ENCODE results near the gene AFAP1L2. TPM values are rescaled to one million over a fixed set of nuclear protein-coding genes. Genes with fewer than 3 reads are reported as not detected.
A peak's percentile ranks its signal among the peaks of the same experiment; 100 is the strongest.

Gene AFAP1L2
- polyA plus RNA-seq, 3 donors, result 0.01 to 0.43 TPM; not detected in 1

DNA sequence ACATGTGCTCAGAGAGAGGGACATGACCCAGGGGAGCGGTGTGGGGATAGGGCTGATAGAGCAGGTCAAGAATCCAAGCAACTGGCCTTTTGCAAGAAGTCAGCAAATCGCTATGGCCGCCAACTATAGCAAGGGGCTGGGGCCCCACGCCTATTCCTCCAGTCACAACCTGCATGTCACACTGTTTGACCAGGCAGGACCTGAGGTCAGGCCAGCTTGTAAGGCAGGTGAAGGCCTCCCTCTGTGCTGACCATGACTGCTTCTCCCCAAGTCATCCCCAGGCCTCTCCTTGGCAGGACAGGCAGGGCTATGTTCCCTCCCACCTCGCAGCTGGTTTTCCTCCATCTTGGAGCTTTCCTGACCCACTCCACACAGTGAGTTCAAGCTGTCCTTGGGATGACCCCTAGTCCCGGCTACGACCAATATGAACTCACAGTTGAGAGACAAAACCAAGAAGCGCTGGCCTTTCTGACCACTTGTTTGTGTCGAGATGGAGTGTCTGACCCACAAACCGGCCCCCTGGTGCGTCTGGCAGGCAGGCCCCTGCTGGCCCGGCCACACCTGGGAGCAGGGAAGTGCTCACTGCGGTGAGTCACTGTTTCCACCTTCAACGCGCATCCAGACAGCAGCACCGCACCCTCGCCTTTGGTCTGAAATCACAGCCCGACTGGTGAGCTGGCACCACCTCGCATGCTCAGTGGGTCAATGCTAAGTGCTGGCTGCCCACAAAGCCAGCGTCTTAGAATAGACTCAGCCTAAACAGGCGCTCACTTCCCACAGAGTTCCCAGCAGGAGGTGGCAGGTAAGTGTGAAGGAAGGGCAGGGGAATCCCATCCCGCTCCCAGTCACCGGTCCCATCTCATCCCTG, 83.8 kb downstream of the AFAP1L2 start:
- H3K27ac Mint-ChIP-seq, result no peak overlapping the region
- H3K79me2 ChIP-seq (ENCODE audit: insufficient read depth, low read length), result no peaks in the 10 kb centered on the region
- no peaks in the 10 kb centered on the region for H3K4me1 Mint-ChIP-seq
- no peaks in the 10 kb centered on the region for H3K27me3 ChIP-seq (ENCODE audit: control insufficient read depth in 2 of 2, insufficient read depth in 2 of 2, low read length in 2 of 2)
- no peaks in the 10 kb centered on the region for H3K36me3 Mint-ChIP-seq
- no peak overlapping the region for H3K4me3 ChIP-seq (replicated peaks in 1 of 3; ENCODE audit: low read depth in 2 of 3, low read length in 3 of 3)
- no peak overlapping the region for H3K4me3 Mint-ChIP-seq
- no peak overlapping the region for H3K9ac ChIP-seq (ENCODE audit: insufficient read depth, low read length, poor library complexity, severe bottlenecking)
- no peak overlapping the region for H2AFZ ChIP-seq (ENCODE audit: insufficient read depth, low read depth, low read length, poor library complexity, severe bottlenecking)
- H3K9me3 ChIP-seq (replicated peaks in 1 of 2; ENCODE audit: control insufficient read depth in 1 of 2, insufficient read depth in 1 of 2, low read length in 2 of 2), result no peaks in the 10 kb centered on the region
- intact Hi-C loops (cut with micrococcal nuclease), result no loop called here
- no peak overlapping the region for H3K27ac ChIP-seq (ENCODE audit: low read depth in 1 of 2, low read length in 2 of 2)
- peaks cover 0 to 8% (median 0%) of the 10 kb centered on the region in 3 donors for H3K27me3 Mint-ChIP-seq (ENCODE audit: low read depth in 3 of 3)
- DNase-seq, result no peak
- H3K4me1 ChIP-seq (ENCODE audit: control insufficient read depth in 1 of 2, insufficient read depth in 2 of 2, low read length in 2 of 2), result no peaks in the 10 kb centered on the region
- no peak overlapping the region for H3K4me2 ChIP-seq (replicated peaks; ENCODE audit: extremely low read depth, low read length, poor library complexity, severe bottlenecking)
- peaks cover 0 to 7% (median 0%) of the 10 kb centered on the region in 7 donors for H3K9me3 Mint-ChIP-seq
- H3K36me3 ChIP-seq (replicated peaks in 1 of 2; ENCODE audit: control insufficient read depth in 1 of 2, insufficient read depth in 2 of 2, low read length in 2 of 2), result no peaks in the 10 kb centered on the region
- H4K20me1 ChIP-seq (ENCODE audit: insufficient read depth, low read length), result no peaks in the 10 kb centered on the region
- WGBS (ENCODE audit: insufficient coverage), result 96% methylated on average over 19 of the region's 23 CpGs
- TF ChIP-seq, protein P1, sequence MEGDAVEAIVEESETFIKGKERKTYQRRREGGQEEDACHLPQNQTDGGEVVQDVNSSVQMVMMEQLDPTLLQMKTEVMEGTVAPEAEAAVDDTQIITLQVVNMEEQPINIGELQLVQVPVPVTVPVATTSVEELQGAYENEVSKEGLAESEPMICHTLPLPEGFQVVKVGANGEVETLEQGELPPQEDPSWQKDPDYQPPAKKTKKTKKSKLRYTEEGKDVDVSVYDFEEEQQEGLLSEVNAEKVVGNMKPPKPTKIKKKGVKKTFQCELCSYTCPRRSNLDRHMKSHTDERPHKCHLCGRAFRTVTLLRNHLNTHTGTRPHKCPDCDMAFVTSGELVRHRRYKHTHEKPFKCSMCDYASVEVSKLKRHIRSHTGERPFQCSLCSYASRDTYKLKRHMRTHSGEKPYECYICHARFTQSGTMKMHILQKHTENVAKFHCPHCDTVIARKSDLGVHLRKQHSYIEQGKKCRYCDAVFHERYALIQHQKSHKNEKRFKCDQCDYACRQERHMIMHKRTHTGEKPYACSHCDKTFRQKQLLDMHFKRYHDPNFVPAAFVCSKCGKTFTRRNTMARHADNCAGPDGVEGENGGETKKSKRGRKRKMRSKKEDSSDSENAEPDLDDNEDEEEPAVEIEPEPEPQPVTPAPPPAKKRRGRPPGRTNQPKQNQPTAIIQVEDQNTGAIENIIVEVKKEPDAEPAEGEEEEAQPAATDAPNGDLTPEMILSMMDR (IDR thresholded peaks at IDR 0.05), result no peak

DNA sequence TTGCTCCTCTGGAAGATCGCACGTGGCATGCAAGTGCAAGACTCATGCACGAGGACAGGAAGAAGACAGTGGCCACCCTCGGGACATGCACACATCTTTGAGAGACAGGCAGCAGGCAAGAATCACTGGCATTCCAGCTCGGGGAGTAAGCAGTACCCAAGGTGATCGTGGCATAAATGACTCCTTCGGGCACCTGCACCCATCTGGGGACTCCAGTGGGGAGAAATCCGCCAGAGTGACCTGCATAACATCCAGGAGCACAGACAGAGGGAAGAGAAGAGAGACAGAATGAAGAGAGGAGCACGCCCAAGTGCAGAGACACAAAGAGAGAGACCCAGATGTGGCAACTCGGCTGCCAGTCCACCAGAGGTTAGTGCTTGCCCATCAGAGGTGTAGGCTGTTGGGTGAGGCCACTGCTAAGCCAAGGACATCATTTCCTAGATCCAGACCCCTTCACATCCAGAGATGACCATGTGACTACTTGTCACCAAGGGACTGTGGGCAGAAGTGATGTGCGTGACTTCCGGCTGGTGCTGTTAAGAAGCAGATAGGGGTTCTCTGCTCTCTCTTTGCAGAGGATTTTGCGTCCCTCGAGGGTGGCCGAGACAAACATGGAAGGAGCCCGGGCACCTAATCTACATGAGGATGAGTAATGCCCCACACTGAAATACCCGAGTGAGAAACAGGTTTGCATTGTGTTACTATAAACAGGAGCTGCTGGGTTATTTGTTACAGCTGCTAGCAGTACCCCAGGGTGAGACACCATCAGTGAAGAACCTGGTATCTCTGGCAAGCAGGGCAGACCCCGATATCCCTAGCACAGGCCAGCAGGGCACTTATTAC, 84.7 kb downstream of the AFAP1L2 start:
- Mint-ChIP-seq H3K27ac (peak overlapping the region in 1 of 7 donors; percentile 24), H3K36me3 (no peaks in the 10 kb centered on the region), H3K4me1 (no peaks in the 10 kb centered on the region), H3K27me3 (ENCODE audit: low read depth in 3 of 3) (peaks cover 1 to 3% (median 1%) of the 10 kb centered on the region in 3 donors), H3K4me3 (no peak overlapping the region), H3K9me3 (peaks cover 0 to 7% (median 0%) of the 10 kb centered on the region in 7 donors)
- H4K20me1 ChIP-seq (ENCODE audit: insufficient read depth, low read length), result no peaks in the 10 kb centered on the region
- no peaks in the 10 kb centered on the region for H3K27me3 ChIP-seq (ENCODE audit: control insufficient read depth in 2 of 2, insufficient read depth in 2 of 2, low read length in 2 of 2)
- H3K4me1 ChIP-seq (ENCODE audit: control insufficient read depth in 1 of 2, insufficient read depth in 2 of 2, low read length in 2 of 2), result no peaks in the 10 kb centered on the region
- no peaks in the 10 kb centered on the region for H3K36me3 ChIP-seq (replicated peaks in 1 of 2; ENCODE audit: control insufficient read depth in 1 of 2, insufficient read depth in 2 of 2, low read length in 2 of 2)
- H3K4me2 ChIP-seq (replicated peaks; ENCODE audit: extremely low read depth, low read length, poor library complexity, severe bottlenecking), result no peak overlapping the region
- DNase-seq, result no peak
- H3K9ac ChIP-seq (ENCODE audit: insufficient read depth, low read length, poor library complexity, severe bottlenecking), result no peak overlapping the region
- H3K27ac ChIP-seq (ENCODE audit: low read depth in 1 of 2, low read length in 2 of 2), result no peak overlapping the region
- 92% methylated on average over 17 of the region's 18 CpGs for WGBS (ENCODE audit: insufficient coverage)
- no peaks in the 10 kb centered on the region for H3K79me2 ChIP-seq (ENCODE audit: insufficient read depth, low read length)
- TF ChIP-seq, protein P1 (IDR thresholded peaks at IDR 0.05), result no peak
- H3K4me3 ChIP-seq (replicated peaks in 1 of 3; ENCODE audit: low read depth in 2 of 3, low read length in 3 of 3), result no peak overlapping the region
- no peaks in the 10 kb centered on the region for H3K9me3 ChIP-seq (replicated peaks in 1 of 2; ENCODE audit: control insufficient read depth in 1 of 2, insufficient read depth in 1 of 2, low read length in 2 of 2)
- intact Hi-C loops (cut with micrococcal nuclease), result no loop called here
- no peak overlapping the region for H2AFZ ChIP-seq (ENCODE audit: insufficient read depth, low read depth, low read length, poor library complexity, severe bottlenecking)
